Neutrophil (primary cell): ENCODE data around the gene GPRC5D.
A peak's percentile ranks its signal among the peaks of the same experiment; 100 is the strongest.

Source experiments
- H3K27ac ChIP-seq: fragments of 200-600 bp; sonication (generic); 2 replicates; pipeline ENCODE4 v1.5.1; 2016; ENCODE audit warnings: mild to moderate bottlenecking, moderate library complexity
- H3K27me3 ChIP-seq: fragments of 200-600 bp; sonication (generic); 2 replicates; pipeline ENCODE4 v1.6.0; 2016; ENCODE audit warnings: mild to moderate bottlenecking
- H3K36me3 ChIP-seq: fragments of 200-600 bp; sonication (generic); 2 replicates; pipeline ENCODE4 v1.5.1; 2017
- H3K4me1 ChIP-seq, 2 experiments: fragments of 200-600 bp in 1 of 2; sonication (generic) in 1 of 2; 1 replicate in 1 of 2; 2 replicates in 1 of 2; pipeline versions ENCODE4 v1.5.1 to v1.6.1; 2013 to 2016; ENCODE audit warnings: low read depth in 1 of 2, low read length in 1 of 2, mild to moderate bottlenecking in 1 of 2, moderate library complexity in 1 of 2; ENCODE audit not compliant: control insufficient read depth in 1 of 2, insufficient read depth in 1 of 2
- H3K4me3 ChIP-seq, 2 experiments: fragments of 200-600 bp in 1 of 2; sonication (generic) in 1 of 2; 1 replicate in 1 of 2; 2 replicates in 1 of 2; pipeline ENCODE4 v1.5.1; 2013 to 2016; ENCODE audit warnings: low read depth in 1 of 2, low read length in 1 of 2, mild to moderate bottlenecking in 1 of 2, moderate library complexity in 1 of 2
- H3K9me3 ChIP-seq: fragments of 200-600 bp; sonication (generic); 2 replicates; pipeline ENCODE4 v1.5.1; 2016
- CTCF ChIP-seq: fragments of 200-600 bp; sonication (generic); IDR thresholded peaks from 2 replicates; pipeline ENCODE4 v1.5.1; 2016; ENCODE audit warnings: antibody characterized with exemption

Gene GPRC5D

GRCh38 chr12:12891080-12891880, 60.7 kb downstream of the GPRC5D start, which contains the start of gene GPRC5A:
Gene GPRC5A (plus strand): TSS chr12:12891562. CDS start chr12:12908250, 16,688 bp downstream.
- peaks cover 8 to 9% of the 10 kb centered on the region in 2 experiments for H3K4me1 ChIP-seq
- no peaks in the 10 kb centered on the region for H3K9me3 ChIP-seq
- H3K27me3 ChIP-seq = peaks cover 75% of the 10 kb centered on the region
- no peak within 1 kb of the TSS for H3K27ac ChIP-seq
- H3K36me3 ChIP-seq = no peaks in the 10 kb centered on the region
- TF ChIP-seq CTCF = no peak
- peak within 1 kb of the TSS in 1 of 2 experiments; percentile 13 for H3K4me3 ChIP-seq
